Neutrophil (primary cell): ENCODE results near the gene BROX.
"Not testable (repeated sequence)": the region's sequence is repeated elsewhere in the genome, so short reads cannot be mapped to it uniquely, and the experiment has no call there.

Source experiments
- H3K27ac ChIP-seq: fragments of 200-600 bp; sonication (generic); 2 replicates; pipeline ENCODE4 v1.5.1; 2016; ENCODE audit warnings: mild to moderate bottlenecking, moderate library complexity
- H3K27me3 ChIP-seq: fragments of 200-600 bp; sonication (generic); 2 replicates; pipeline ENCODE4 v1.6.0; 2016; ENCODE audit warnings: mild to moderate bottlenecking
- H3K36me3 ChIP-seq: fragments of 200-600 bp; sonication (generic); 2 replicates; pipeline ENCODE4 v1.5.1; 2017
- H3K4me1 ChIP-seq, 2 experiments: fragments of 200-600 bp in 1 of 2; sonication (generic) in 1 of 2; 1 replicate in 1 of 2; 2 replicates in 1 of 2; pipeline versions ENCODE4 v1.5.1 to v1.6.1; 2013 to 2016; ENCODE audit warnings: low read depth in 1 of 2, low read length in 1 of 2, mild to moderate bottlenecking in 1 of 2, moderate library complexity in 1 of 2; ENCODE audit not compliant: control insufficient read depth in 1 of 2, insufficient read depth in 1 of 2
- H3K4me3 ChIP-seq, 2 experiments: fragments of 200-600 bp in 1 of 2; sonication (generic) in 1 of 2; 1 replicate in 1 of 2; 2 replicates in 1 of 2; pipeline ENCODE4 v1.5.1; 2013 to 2016; ENCODE audit warnings: low read depth in 1 of 2, low read length in 1 of 2, mild to moderate bottlenecking in 1 of 2, moderate library complexity in 1 of 2
- H3K9me3 ChIP-seq: fragments of 200-600 bp; sonication (generic); 2 replicates; pipeline ENCODE4 v1.5.1; 2016
- CTCF ChIP-seq: fragments of 200-600 bp; sonication (generic); IDR thresholded peaks from 2 replicates; pipeline ENCODE4 v1.5.1; 2016; ENCODE audit warnings: antibody characterized with exemption

Gene BROX

GRCh38 chr1:222759451-222760035 lies 47.2 kb downstream of the BROX start:
- no peaks in the 10 kb centered on the region for H3K27me3 ChIP-seq
- peaks cover 6 to 7% of the 10 kb centered on the region in 2 experiments for H3K4me1 ChIP-seq
- H3K4me3 ChIP-seq = no peak overlapping the region
- H3K9me3 ChIP-seq = no peaks in the 10 kb centered on the region
- TF ChIP-seq CTCF = no peak
- H3K27ac ChIP-seq = no peak overlapping the region
- no peaks in the 10 kb centered on the region for H3K36me3 ChIP-seq

- no peak for TF ChIP-seq CTCF
- H3K4me3 ChIP-seq = no peak overlapping the region
- H3K9me3 ChIP-seq = no peaks in the 10 kb centered on the region
- H3K36me3 ChIP-seq = no peaks in the 10 kb centered on the region
- H3K27ac ChIP-seq = no peak overlapping the region
- H3K4me1 ChIP-seq = peaks cover 6 to 7% of the 10 kb centered on the region in 2 experiments
- H3K27me3 ChIP-seq = no peaks in the 10 kb centered on the region
These were observed 48.7 kb downstream of the BROX start for GRCh38 chr1:222761083-222761482.

- not testable (repeated sequence) for H3K27me3 ChIP-seq, H3K36me3 ChIP-seq, H3K4me3 ChIP-seq, H3K9me3 ChIP-seq, H3K27ac ChIP-seq, H3K4me1 ChIP-seq
These were observed 49.8 kb downstream of the BROX start for GRCh38 chr1:222762178-222762577.

DNA sequence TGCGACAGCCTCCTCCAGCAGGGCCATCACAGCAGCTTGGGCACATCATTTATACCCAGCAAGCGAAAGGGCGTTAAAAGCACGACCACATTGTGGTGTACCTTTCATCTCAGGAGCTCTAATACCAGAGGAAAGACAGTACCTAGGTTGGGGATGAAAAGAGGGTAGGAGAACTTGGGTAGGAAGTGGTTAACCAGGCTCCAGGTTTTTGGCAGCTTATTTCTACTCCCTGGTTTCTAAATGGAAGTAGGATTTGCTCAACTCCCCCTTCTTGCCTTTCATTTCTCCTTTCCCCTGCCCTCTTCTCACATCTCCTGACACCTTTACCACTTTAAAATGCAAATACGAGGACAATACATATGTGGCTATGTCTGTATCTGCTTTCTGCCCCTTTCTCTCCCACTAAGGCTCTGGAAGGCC lies 54.8 kb downstream of the BROX start:
- no peaks in the 10 kb centered on the region for H3K36me3 ChIP-seq
- peaks cover 0 to 3% of the 10 kb centered on the region in 2 experiments for H3K4me1 ChIP-seq
- no peak overlapping the region for H3K27ac ChIP-seq
- H3K27me3 ChIP-seq = no peaks in the 10 kb centered on the region
- H3K9me3 ChIP-seq = peaks cover 5% of the 10 kb centered on the region
- H3K4me3 ChIP-seq = no peak overlapping the region
- no peak for TF ChIP-seq CTCF

DNA sequence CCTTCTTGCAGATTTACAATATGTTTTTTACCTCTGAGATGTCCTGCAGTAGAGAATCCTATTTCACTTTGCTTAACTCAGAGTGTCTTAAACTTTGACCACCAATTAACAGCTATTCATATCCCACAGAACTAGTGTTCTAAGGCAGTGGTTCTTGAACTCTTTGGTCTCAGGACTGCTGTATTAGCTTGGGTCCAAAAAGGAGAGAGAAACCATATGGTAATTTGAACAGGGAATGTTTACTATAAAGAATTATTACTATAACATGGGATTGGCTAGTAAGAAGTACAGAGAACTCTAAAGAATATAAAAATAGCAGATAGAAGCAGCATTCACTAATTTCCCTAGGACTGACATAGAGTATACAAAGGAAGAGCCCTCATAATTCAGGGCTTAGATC lies 56.2 kb downstream of the BROX start:
- Histone ChIP-seq H3K4me1 (peaks cover 0 to 10% of the 10 kb centered on the region in 2 experiments), H3K4me3 (no peak overlapping the region), H3K27me3 (no peaks in the 10 kb centered on the region), H3K9me3 (peaks cover 5% of the 10 kb centered on the region), H3K36me3 (no peaks in the 10 kb centered on the region), H3K27ac (no peak overlapping the region)
- TF ChIP-seq CTCF = no peak

GRCh38 chr1:222769181-222769580 lies 56.8 kb downstream of the BROX start:
- Histone ChIP-seq H3K27me3 (no peaks in the 10 kb centered on the region), H3K9me3 (peaks cover 5% of the 10 kb centered on the region), H3K36me3 (no peaks in the 10 kb centered on the region), H3K4me1 (peaks cover 0 to 10% of the 10 kb centered on the region in 2 experiments), H3K27ac (no peak overlapping the region), H3K4me3 (no peak overlapping the region)
- TF ChIP-seq CTCF = no peak
